HG03521 (cell line): Measurements from ENCODE around the gene CHCHD5.

ENCODE experiments used
- ATAC-seq: cut with Tn5 transposase; IDR thresholded peaks from one replicate; pipeline ENCODE4 v1.9.1; 2021; ENCODE audit warnings: mild to moderate bottlenecking, moderate library complexity; ENCODE audit not compliant: unreplicated experiment

The CHCHD5 gene

GRCh38 chr2:112623913-112624777, 39.7 kb downstream of the CHCHD5 start:
- peak; percentile 65 for ATAC-seq

GRCh38 chr2:112625474-112626114, 41.2 kb downstream of the CHCHD5 start:
- ATAC-seq = no peak

GRCh38 chr2:112626604-112627059, 42.2 kb downstream of the CHCHD5 start:
- ATAC-seq = no peak

- ATAC-seq = no peak
Observed at GRCh38 chr2:112627060-112628040, 42.9 kb downstream of the CHCHD5 start.

- ATAC-seq = no peak
Observed at GRCh38 chr2:112629224-112629623, 44.8 kb downstream of the CHCHD5 start.

- no peak for ATAC-seq
Observed at GRCh38 chr2:112629823-112630222, 45.4 kb downstream of the CHCHD5 start.

GRCh38 chr2:112630268-112630667, 45.9 kb downstream of the CHCHD5 start:
- ATAC-seq = no peak

GRCh38 chr2:112633708-112634107, 49.3 kb downstream of the CHCHD5 start:
- no peak for ATAC-seq

GRCh38 chr2:112634153-112634873, 49.9 kb downstream of the CHCHD5 start:
- ATAC-seq = no peak

- no peak for ATAC-seq
Observed at GRCh38 chr2:112634874-112635157, 50.4 kb downstream of the CHCHD5 start.

GRCh38 chr2:112636605-112637288, 52.3 kb downstream of the CHCHD5 start:
- ATAC-seq = peak; percentile 60

- ATAC-seq = no peak
Observed at GRCh38 chr2:112637289-112637660, 52.9 kb downstream of the CHCHD5 start.
